NT2/D1 (cell line): ENCODE data around the gene STPG4.

Experiments used
- SUZ12 ChIP-seq: IDR thresholded peaks from 2 replicates; pipeline ENCODE4 v1.6.1; 2011; ENCODE audit not compliant: insufficient read length, insufficient read depth; ENCODE audit errors: extremely low read depth
- YY1 ChIP-seq: IDR thresholded peaks from 2 replicates; pipeline ENCODE4 v1.6.1; 2011; ENCODE audit not compliant: insufficient read length, insufficient read depth
- ZNF274 ChIP-seq: IDR thresholded peaks from 2 replicates; pipeline ENCODE4 v1.6.1; 2011; ENCODE audit warnings: mild to moderate bottlenecking, low read depth, low read length

GRCh38 chr2:47069628-47070154 is 85.4 kb downstream of the STPG4 start:
- TF ChIP-seq YY1 (no peak), ZNF274 (no peak), SUZ12 (no peak)
